Astrocyte (in vitro differentiated cells and primary cell): ENCODE data around the gene ASCC2. TPM values are rescaled to one million over a fixed set of nuclear protein-coding genes. Genes with fewer than 3 reads are reported as not detected.
"Not testable (repeated sequence)": the region's sequence is repeated elsewhere in the genome, so short reads cannot be mapped to it uniquely, and the experiment has no call there.

ENCODE experiments used
- DNase-seq: peaks from one replicate; pipeline ENCODE4 v3.0.0-alpha.2; 2010; ENCODE audit warnings: low read depth
- FAIRE-seq: peaks from 2 replicates; lab custom pipeline; 2011; peaks lifted over from hg19 to GRCh38; lab: Jason Lieb, UNC
- H2AFZ ChIP-seq: 2 replicates; pipeline ENCODE4 v1.6.0; 2012; ENCODE audit warnings: low read depth, low read length, inconsistent platforms
- H3K27ac ChIP-seq: 2 replicates; pipeline ENCODE4 v1.5.1; 2011; ENCODE audit warnings: low read depth, low read length, inconsistent platforms
- H3K27me3 ChIP-seq: 2 replicates; pipeline ENCODE4 v1.6.0; 2011; ENCODE audit warnings: low read length, inconsistent platforms; ENCODE audit not compliant: insufficient read depth
- H3K36me3 ChIP-seq: 2 replicates; pipeline ENCODE4 v1.5.1; 2011; ENCODE audit warnings: low read length, inconsistent platforms; ENCODE audit not compliant: insufficient read depth
- H3K4me1 ChIP-seq: 2 replicates; pipeline ENCODE4 v1.5.1; 2011; ENCODE audit warnings: low read length, inconsistent platforms; ENCODE audit not compliant: insufficient read depth
- H3K4me2 ChIP-seq: 2 replicates; pipeline ENCODE4 v1.6.0; 2012; ENCODE audit warnings: low read length, inconsistent platforms
- H3K4me3 ChIP-seq: 2 replicates; pipeline ENCODE4 v1.5.1; 2011; ENCODE audit warnings: low read depth, mild to moderate bottlenecking, low read length, inconsistent platforms; ENCODE audit not compliant: insufficient read depth
- H3K79me2 ChIP-seq: 2 replicates; pipeline ENCODE4 v1.6.0; 2012; ENCODE audit warnings: mild to moderate bottlenecking, low read length, inconsistent platforms; ENCODE audit not compliant: insufficient read depth
- H3K9ac ChIP-seq: 2 replicates; pipeline ENCODE4 v1.6.0; 2012; ENCODE audit warnings: mild to moderate bottlenecking, low read length, inconsistent platforms
- H3K9me3 ChIP-seq: 2 replicates; pipeline ENCODE4 v1.5.1; 2012; ENCODE audit warnings: low read depth, mild to moderate bottlenecking, low read length, inconsistent platforms; ENCODE audit not compliant: insufficient read depth
- H4K20me1 ChIP-seq: 2 replicates; pipeline ENCODE4 v1.6.0; 2012; ENCODE audit warnings: low read length, inconsistent platforms; ENCODE audit not compliant: insufficient read depth
- H3K27ac Mint-ChIP-seq: one replicate; pipeline ENCODE4 v1.8.0; 2021; ENCODE audit warnings: mild to moderate bottlenecking, mixed read lengths; ENCODE audit not compliant: unreplicated experiment
- H3K27me3 Mint-ChIP-seq: one replicate; pipeline ENCODE4 v1.8.0; 2021; ENCODE audit warnings: low read depth, mixed read lengths; ENCODE audit not compliant: unreplicated experiment
- H3K36me3 Mint-ChIP-seq: one replicate; pipeline ENCODE4 v1.8.0; 2021; ENCODE audit warnings: low read depth, mixed read lengths; ENCODE audit not compliant: unreplicated experiment
- H3K4me1 Mint-ChIP-seq: one replicate; pipeline ENCODE4 v1.8.0; 2021; ENCODE audit warnings: low read depth, mixed read lengths; ENCODE audit not compliant: unreplicated experiment
- H3K4me3 Mint-ChIP-seq: one replicate; pipeline ENCODE4 v1.8.0; 2021; ENCODE audit warnings: mild to moderate bottlenecking, moderate library complexity, mixed read lengths; ENCODE audit not compliant: unreplicated experiment
- H3K9me3 Mint-ChIP-seq: one replicate; pipeline ENCODE4 v1.8.0; 2021; ENCODE audit warnings: mild to moderate bottlenecking, mixed read lengths; ENCODE audit not compliant: unreplicated experiment
- EZH2 ChIP-seq: IDR thresholded peaks from 2 replicates; pipeline ENCODE4 v1.6.1; 2012; ENCODE audit warnings: mild to moderate bottlenecking, low read length, inconsistent platforms; ENCODE audit not compliant: insufficient read depth
- total RNA-seq: library from RNA; stranded (reverse); gene quantifications from 2 replicates; pipeline ENCODE4 v1.2.1, GENCODE V29; 2021
- TF ChIP-seq, protein P1 (sequence below): IDR thresholded peaks from 2 replicates; pipeline ENCODE4 v1.5.1; 2011; ENCODE audit warnings: low read depth, mild to moderate bottlenecking, inconsistent platforms, low read length, moderate library complexity; ENCODE audit not compliant: insufficient read depth

The ASCC2 gene
- total RNA-seq, 1 donor from 2014 or later = 71.2 TPM

DNA sequence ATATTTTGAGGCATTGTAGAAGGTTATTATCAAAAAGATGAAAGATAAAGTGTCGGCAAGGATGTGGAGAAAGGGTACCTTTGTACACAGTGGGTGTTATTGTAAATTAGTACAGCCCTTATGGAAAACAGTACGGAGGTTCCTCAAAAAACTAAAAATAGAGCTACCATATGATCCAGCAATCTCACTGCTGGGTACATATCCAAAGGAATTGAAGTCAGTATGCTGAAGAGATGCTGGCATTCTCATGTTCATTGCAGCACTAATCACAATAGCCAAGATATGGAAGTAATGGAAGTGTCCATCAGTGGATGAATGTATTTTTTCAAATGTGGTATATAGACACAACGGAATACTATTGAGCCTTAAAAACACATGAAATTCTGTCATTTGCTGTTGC lies 29.8 kb upstream of the ASCC2 start:
- Histone ChIP-seq H3K27me3 (no peaks in the 10 kb centered on the region), H3K36me3 (no peaks in the 10 kb centered on the region), H3K4me2 (no peak overlapping the region), H3K4me3 (no peak overlapping the region), H3K79me2 (no peaks in the 10 kb centered on the region), H2AFZ (no peak overlapping the region), H4K20me1 (no peaks in the 10 kb centered on the region), H3K27ac (no peak overlapping the region), H3K4me1 (no peaks in the 10 kb centered on the region), H3K9me3 (no peaks in the 10 kb centered on the region), H3K9ac (no peak overlapping the region)
- TF ChIP-seq EZH2 = no peak
- TF ChIP-seq, protein P1, sequence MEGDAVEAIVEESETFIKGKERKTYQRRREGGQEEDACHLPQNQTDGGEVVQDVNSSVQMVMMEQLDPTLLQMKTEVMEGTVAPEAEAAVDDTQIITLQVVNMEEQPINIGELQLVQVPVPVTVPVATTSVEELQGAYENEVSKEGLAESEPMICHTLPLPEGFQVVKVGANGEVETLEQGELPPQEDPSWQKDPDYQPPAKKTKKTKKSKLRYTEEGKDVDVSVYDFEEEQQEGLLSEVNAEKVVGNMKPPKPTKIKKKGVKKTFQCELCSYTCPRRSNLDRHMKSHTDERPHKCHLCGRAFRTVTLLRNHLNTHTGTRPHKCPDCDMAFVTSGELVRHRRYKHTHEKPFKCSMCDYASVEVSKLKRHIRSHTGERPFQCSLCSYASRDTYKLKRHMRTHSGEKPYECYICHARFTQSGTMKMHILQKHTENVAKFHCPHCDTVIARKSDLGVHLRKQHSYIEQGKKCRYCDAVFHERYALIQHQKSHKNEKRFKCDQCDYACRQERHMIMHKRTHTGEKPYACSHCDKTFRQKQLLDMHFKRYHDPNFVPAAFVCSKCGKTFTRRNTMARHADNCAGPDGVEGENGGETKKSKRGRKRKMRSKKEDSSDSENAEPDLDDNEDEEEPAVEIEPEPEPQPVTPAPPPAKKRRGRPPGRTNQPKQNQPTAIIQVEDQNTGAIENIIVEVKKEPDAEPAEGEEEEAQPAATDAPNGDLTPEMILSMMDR = no peak
- Mint-ChIP-seq H3K4me1 (peaks cover 11% of the 10 kb centered on the region), H3K4me3 (no peak overlapping the region), H3K27ac (no peak overlapping the region), H3K36me3 (no peaks in the 10 kb centered on the region), H3K9me3 (peaks cover 2% of the 10 kb centered on the region), H3K27me3 (peaks cover 2% of the 10 kb centered on the region)
- DNase-seq (no peak), FAIRE-seq (no peak)

DNA sequence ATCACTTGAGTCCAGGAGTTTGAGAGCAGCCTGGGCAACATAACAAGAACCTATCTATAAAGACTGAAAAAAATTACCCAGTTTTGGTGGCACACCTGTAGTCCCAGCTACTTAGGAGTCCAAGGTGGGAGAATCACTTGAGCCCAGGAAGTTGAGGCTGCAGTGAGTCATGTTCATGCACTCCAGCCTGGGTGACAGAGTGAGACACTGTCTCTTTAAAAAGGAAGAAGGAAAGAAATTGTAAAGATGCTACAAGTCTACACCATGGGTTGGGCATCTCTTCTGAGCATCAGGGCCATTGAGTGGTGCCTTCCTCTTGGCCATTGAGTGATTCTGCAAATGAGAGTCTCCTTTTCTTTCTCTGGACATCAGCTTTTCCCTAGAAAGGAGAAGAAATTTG lies 29.2 kb upstream of the ASCC2 start:
- no peaks in the 10 kb centered on the region for H3K9me3 ChIP-seq
- no peaks in the 10 kb centered on the region for H3K36me3 ChIP-seq
- no peak overlapping the region for H3K4me3 Mint-ChIP-seq
- H3K27me3 Mint-ChIP-seq = no peaks in the 10 kb centered on the region
- no peaks in the 10 kb centered on the region for H3K4me1 ChIP-seq
- DNase-seq (no peak), FAIRE-seq (no peak)
- TF ChIP-seq, protein P1 = no peak
- TF ChIP-seq EZH2 = no peak
- no peaks in the 10 kb centered on the region for H3K36me3 Mint-ChIP-seq
- H3K9ac ChIP-seq = no peak overlapping the region
- no peak overlapping the region for H3K4me3 ChIP-seq
- H2AFZ ChIP-seq = no peak overlapping the region
- no peaks in the 10 kb centered on the region for H3K27me3 ChIP-seq
- no peak overlapping the region for H3K27ac ChIP-seq
- peaks cover 9% of the 10 kb centered on the region for H3K4me1 Mint-ChIP-seq
- no peak overlapping the region for H3K4me2 ChIP-seq
- H3K27ac Mint-ChIP-seq = no peak overlapping the region
- no peaks in the 10 kb centered on the region for H3K79me2 ChIP-seq
- no peaks in the 10 kb centered on the region for H3K9me3 Mint-ChIP-seq
- H4K20me1 ChIP-seq = no peaks in the 10 kb centered on the region

DNA sequence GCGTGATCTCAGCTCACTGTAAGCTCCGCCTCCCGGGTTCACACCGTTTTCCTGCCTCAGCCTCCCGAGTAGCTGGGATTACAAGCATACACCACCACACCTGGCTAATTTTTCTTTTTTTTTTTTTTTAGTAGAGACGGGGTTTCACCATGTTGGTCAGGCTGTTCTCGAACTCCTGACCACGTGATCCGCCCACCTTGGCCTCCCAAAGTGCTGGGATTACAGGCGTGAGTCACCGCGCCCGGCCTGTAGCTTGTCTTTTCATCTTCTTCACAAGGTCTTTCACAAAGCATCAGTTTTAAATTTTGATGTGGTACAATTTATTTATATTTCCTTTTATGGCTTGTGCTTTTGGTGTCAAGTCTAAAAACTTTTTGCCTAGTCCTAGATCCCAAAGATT lies 27.5 kb upstream of the ASCC2 start:
- H3K9ac ChIP-seq, H3K4me3 ChIP-seq, H2AFZ ChIP-seq, H3K4me3 Mint-ChIP-seq, H3K4me1 Mint-ChIP-seq, H3K4me1 ChIP-seq, H4K20me1 ChIP-seq, H3K27ac Mint-ChIP-seq, H3K9me3 ChIP-seq, H3K36me3 ChIP-seq, H3K36me3 Mint-ChIP-seq, FAIRE-seq, H3K27me3 ChIP-seq, H3K4me2 ChIP-seq, H3K9me3 Mint-ChIP-seq, H3K79me2 ChIP-seq, DNase-seq, H3K27ac ChIP-seq, H3K27me3 Mint-ChIP-seq: not testable (repeated sequence)
